Activated CD4-positive, alpha-beta T cell treated with anti-CD3 and anti-CD28 coated beads, Interleukin-2, amount 10 ng/mL, durations not matched to agents 7 days and 5 days (primary cell): ENCODE data around the gene IL12A. TPM values are rescaled to one million over a fixed set of nuclear protein-coding genes. Genes with fewer than 3 reads are reported as not detected.

ENCODE experiments used
- total RNA-seq, 2 experiments: library from RNA; stranded (reverse); gene quantifications; one replicate each; pipeline ENCODE4 v1.2.3, GENCODE V29; 2021

IL12A gene
- total RNA-seq, 2 experiments from 2014 or later = 0.17 TPM; not detected in 1

Other genes with a start within 250 kb of the IL12A start
- under 1 TPM in 1 of 2 experiments, not detected in 1; 0.10 TPM for gene SCHIP1, start 149.0 kb upstream of the IL12A start, total RNA-seq
- not detected for gene C3orf80, start 236.6 kb downstream of the IL12A start, total RNA-seq